KBM-7 (cell line): ENCODE measurements around the gene TM4SF18.
"Not testable (repeated sequence)": the region's sequence is repeated elsewhere in the genome, so short reads cannot be mapped to it uniquely, and the experiment has no call there.

Source experiments
- DNase-seq: peaks from one replicate; pipeline ENCODE4 v3.0.0-alpha.2; 2015
- in situ Hi-C: fragments of 300-500 bp; cut with MboI; formaldehyde crosslinking; loops from 2 replicates; pipeline ENCODE4 v1.14.3; 2020; ENCODE audit warnings: low sequenced_read_pairs, low pct_unique_long_range_greater_than_20kb, mixed read lengths

The TM4SF18 gene, protein sequence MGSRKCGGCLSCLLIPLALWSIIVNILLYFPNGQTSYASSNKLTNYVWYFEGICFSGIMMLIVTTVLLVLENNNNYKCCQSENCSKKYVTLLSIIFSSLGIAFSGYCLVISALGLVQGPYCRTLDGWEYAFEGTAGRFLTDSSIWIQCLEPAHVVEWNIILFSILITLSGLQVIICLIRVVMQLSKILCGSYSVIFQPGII

DNA sequence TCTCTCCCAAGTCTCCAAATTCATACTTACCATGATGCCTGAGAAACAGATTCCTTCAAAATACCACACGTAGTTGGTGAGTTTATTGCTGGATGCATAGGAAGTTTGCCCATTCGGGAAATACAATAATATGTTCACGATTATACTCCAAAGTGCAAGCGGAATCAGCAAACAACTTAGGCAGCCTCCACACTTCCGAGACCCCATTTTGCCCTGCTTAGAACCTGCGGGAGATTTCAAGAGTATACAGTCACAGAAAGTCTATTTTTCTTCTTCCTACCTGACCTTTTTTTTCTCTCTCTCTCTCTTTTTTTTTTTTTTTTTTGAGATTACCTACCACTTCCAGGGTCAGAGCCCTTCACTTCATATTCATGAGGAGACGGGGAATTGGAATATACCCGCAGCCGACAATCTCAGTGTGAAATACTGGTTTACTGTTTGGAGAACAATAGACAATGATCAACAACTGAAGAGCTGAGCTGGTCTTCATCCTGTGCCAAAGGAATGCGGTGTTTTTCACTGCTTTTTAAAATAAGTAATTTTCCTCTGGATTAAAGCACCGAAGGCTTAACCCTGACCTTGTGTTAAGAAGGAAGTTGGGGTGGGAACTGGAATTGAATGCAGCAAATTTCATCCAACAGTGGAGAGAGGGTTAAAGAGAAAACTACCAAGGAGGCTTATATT is at the start of gene TM4SF18:
TM4SF18 (minus strand) TSS at position 461 of the 684 bp plus-strand sequence; CDS start at position 207, 254 bp downstream.
- in situ Hi-C loops, result no loop called here
- DNase-seq, result no peak

DNA sequence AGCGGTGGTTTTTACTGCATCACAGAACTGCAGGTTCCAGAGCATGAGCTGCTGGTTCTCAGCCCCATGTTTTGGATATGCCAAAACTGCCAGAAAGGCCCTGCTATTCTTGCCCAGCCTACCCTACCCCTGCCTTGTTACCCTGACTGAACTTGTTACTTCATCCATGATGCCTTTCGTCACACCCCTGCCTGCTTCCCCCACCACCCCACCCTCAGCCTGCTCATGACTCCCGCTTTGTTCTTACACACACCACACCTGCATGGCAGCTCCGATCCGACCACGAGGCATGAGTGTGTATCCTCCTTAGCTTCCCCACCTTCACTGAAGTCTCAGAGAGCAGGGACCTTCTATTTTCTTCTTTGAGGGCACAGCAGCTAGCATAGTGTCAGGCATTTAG is 49.1 kb upstream of the TM4SF18 start:
- in situ Hi-C loops, result no loop called here

DNA sequence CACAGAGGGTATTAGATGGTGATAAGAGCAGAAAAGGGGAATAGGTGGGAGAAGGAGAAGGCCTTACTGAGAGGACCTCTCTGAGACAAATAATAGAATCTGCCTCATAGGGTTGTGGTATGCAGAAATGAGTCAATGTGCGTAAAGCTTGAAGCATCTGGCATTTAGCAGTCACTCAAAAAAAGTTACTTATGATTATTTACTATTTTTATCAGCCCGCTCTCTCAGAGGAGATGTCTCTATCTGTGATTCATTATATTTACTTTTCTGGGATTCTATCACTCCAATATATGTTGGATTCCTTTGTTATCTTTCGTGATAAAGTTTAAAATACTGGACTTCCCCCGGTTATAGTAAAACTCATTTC is 48.6 kb upstream of the TM4SF18 start:
- in situ Hi-C loops, result no loop called here
- no peak for DNase-seq

More for the DNA sequence above, 49.1 kb upstream of the TM4SF18 start:
- no peak for DNase-seq

DNA sequence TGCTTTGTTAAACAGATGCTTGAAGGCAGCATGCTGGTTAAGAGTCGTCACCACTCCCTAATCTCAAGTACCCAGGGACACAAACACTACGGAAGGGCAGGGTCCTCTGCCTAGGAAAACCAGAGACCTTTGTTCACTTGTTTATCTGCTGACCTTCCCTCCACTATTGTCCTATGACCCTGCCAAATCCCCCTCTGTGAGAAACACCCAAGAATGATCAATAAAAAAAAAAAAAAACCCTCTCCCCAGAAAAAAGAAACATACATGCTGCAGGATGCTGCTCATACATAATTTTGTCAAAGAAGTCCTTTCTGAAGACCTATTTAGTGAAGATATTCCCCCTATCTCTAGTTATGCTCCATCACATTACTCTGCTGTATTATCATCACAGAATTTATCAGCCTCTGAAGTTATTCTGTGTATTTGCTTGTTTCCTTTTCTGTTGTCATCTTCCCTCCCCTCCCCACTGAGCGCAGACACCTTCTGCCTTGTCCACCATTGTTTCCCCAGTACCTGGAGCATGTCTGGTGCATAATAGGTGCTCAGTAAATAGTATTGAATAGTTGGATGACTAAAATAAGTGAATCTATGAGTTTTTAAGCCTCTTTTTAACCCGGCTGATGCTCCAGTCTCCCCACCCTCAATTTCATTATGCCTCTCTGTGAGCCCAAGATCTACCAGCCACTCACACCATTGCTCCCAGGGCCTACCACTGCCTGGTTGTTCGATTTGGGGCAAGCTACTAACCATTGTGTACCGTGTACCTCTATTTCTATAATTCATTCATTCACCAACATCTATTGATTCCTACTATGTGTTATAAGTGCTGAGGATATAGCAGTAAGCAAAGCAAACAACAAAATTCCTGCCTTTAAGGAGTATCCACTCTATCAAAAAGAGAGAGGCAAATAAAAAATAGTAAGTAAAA is 48.0 kb upstream of the TM4SF18 start:
- in situ Hi-C loops, result no loop called here
- DNase-seq, result no peak

DNA sequence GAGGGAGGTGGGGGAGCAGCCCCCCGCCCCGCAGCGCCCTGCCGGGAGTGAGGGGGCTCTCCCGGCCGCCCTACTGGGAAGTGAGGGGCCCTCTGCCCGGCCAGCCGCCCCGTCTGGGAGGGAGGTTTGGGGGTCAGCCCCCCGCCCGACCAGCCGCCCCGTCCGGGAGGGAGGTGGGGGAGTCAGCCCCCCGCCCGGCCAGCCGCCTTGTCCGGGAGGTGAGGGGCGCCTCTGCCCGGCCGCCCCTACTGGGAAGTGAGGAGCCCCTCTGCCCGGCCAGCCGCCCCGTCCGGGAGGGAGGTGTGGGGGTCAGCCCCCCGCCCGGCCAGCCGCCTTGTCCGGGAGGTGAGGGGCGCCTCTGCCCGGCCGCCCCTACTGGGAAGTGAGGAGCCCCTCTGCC is 46.8 kb upstream of the TM4SF18 start:
- in situ Hi-C loops, DNase-seq: not testable (repeated sequence)

DNA sequence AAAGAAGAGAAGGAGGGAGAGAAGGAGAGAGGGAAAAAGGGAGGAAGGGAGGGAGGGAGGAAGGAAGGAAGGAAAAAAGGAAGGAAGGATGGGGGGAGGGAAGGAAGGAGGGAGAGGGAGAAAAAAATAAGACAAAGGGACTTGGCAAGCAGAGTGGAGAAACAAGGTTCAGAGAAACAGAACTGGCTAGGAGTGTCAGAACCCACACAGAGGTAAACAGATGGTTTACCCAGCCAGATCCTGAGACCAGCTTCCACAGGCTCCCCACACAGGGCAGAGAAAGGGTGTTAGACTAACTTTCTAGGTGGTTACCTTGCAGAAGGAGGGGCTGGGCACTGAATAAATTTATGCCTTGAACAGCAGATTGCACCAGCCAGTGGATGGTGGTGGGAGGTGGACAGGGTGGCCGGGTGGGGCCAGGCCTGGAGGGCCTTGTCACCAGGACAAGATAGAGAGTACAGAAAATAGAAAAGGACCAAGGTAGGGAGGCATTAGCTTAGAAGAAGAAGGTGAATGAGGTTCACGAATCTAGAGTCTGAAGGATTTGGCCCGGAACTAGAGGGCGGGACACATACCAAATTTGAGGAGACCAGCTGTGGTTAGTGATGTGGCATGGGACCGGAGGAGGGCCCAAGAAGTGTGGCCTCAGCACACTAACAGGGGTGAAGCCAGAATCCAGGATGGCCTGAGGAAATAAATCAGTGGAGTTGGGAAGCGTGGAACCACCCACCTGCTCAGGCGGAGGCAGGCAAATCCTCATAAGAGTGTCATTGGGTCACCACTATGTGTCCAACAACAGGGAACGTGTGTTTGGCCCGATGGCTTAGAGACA is 45.3 kb upstream of the TM4SF18 start:
- DNase-seq, result no peak
- in situ Hi-C loops, result no loop called here

DNA sequence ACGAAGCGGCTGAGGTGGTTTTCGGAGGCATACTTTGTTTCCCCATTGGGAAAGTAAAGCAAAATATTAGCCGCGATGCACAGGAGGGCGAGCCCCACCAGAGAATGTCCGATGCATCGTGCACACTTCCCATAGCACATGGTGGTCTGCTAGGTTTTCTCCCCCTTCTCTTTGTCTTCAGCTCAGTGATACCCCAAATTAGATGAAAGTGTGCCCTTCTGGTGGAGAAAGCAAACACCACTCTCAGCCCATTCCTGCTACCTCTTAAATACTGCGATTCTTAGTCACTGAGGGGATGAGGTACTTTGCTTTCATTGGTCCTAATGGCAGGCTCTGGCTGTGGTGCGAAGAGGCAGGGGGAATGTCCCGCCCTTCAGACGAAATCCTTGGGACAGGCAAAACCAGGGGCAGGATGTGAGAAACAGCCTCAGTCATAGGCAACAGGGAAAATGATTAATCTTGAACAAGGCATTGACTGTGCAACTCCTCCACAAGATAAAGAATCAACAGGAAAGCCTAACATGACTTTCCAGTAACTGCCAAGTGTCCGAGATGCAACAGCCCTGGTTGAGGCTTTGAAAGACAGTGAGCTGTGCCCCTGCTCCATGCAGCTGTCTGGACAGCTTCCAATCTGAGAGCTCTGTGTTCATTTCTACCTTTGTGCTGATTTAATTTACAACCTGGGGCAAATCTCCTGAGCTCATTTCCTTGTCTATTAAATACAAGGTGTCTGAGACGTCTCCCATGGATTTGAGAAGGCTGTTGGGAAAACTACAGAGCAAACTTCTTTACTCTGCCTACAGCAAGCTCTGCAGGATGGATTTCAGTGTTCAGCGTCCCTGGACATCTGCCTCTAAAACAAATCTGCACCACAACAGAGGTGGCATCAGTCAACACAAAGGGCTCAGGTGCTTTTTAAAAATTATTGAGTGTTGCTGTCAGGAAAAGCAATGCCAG is 44.2 kb upstream of the TM4SF18 start, which contains the start of gene TM4SF1:
TM4SF1 (minus strand) TSS at position 242 of the 957 bp plus-strand sequence; CDS start at position 140, 102 bp downstream.
- no peak for DNase-seq
- in situ Hi-C loops, result no loop called here

DNA sequence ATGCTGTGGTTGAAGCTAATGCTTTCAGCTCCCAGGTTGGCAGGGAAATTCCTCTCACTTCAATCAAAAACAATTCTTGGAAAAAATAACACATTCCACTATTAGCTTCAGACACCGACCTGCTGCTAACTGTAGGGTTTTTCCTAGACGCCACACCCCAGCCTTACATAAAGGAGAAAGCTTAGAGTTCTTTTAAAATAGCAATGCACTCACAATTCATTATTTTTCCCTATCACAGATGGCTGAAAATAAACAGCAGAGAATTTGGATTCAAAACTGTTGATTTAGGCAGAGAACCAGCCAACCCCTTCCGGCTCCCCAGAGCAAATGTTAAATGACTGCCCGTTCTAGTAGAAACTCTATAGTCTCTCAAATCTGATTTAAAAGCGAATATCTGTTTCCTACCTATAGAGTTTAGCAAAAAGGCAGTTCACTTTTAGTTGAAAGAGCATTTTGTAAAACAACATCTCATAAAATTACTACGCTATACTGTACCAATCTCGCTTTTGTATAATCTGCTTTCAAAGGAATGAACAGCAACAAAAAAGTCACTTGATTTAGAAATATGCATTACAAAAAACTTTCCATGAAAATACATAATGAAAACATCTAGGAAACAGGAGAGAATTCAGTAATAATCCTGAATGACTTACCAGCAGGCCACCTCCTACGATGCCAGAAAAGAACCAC is 43.4 kb upstream of the TM4SF18 start:
- in situ Hi-C loops, result no loop called here
- no peak for DNase-seq

DNA sequence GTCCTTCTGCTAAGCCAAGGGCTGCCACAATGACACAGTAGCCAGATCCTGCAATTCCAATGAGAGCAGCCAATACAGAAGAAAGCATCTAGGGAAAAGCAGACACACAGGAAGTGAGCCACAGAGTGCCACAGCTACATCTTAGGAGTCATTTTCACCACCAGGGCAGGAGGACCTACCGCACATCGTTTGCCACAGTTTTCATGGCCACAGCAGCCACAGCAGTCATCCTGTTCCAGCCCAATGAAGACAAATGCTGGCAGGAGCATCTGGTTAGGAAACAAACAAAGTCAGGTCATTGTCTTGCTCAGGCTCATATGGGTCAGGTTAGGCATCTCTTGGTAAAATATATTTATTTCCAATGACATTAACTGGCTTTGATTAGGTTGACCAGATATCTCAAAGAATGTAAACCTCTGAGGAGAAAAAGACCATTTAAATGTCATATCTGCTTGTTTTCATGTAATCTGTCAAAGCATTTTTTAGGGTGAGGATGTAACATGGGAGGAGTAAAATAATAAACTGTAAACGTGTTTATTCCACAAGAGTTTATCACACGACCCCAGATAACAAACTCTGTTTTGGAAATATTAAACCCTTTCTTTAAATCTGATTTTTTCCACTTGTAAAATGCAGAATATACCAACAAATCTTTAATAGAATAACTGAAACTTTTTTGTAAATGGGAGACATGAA is 42.2 kb upstream of the TM4SF18 start:
- in situ Hi-C loops, result no loop called here

DNA sequence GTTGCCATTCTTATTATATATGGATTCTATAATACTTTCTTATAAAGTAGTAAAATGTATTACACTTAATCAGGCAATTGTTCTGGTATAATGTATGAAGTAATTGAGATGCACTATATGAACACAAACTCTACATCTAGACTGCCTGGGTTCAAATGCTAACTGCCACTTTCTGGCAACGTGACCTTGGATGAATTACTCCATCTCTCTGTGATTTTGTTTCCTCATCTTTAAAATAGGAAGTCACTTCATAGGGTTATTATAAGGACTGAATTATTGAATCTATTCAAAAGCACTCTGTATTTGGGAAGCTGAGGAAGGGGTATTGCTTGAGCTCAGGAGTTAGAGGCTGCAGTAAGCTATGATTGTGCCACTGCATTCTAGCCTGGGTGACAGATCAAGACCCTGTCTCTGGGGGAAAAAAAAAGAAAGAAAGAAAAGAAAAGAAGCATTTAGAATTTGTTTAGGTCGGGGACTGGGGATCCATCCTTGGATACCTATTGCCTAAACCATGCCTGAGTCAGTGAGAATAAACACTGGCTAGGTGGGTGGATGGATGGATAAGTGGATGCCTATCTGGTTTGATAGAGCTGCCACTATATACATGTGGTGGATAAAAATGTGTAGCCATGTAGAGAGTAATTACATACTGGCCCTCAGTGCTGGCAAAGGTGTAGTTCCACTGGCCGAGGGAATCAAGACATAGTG is 41.5 kb upstream of the TM4SF18 start:
- no peak for DNase-seq
- in situ Hi-C loops, result no loop called here

More for the DNA sequence above, 42.2 kb upstream of the TM4SF18 start:
- DNase-seq, result no peak

DNA sequence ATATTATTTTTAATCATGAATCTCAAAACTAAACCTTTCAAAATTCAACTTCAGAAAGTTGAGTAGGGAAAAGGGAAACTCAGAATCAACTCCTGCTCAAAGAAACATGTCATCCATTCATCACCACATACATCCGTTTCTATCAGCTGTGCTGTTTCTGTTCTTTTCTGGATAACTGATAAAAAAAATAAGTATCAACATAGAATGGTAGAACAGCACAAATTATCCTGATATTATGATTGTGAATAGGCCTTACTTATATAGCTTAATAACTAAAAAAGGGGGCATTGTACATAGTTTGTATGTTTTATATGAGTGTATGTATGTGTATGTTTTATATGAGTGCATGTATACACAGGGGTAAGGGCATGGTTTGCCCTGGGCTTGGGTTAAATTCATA is 41.0 kb upstream of the TM4SF18 start:
- in situ Hi-C loops, result no loop called here
- DNase-seq, result no peak

DNA sequence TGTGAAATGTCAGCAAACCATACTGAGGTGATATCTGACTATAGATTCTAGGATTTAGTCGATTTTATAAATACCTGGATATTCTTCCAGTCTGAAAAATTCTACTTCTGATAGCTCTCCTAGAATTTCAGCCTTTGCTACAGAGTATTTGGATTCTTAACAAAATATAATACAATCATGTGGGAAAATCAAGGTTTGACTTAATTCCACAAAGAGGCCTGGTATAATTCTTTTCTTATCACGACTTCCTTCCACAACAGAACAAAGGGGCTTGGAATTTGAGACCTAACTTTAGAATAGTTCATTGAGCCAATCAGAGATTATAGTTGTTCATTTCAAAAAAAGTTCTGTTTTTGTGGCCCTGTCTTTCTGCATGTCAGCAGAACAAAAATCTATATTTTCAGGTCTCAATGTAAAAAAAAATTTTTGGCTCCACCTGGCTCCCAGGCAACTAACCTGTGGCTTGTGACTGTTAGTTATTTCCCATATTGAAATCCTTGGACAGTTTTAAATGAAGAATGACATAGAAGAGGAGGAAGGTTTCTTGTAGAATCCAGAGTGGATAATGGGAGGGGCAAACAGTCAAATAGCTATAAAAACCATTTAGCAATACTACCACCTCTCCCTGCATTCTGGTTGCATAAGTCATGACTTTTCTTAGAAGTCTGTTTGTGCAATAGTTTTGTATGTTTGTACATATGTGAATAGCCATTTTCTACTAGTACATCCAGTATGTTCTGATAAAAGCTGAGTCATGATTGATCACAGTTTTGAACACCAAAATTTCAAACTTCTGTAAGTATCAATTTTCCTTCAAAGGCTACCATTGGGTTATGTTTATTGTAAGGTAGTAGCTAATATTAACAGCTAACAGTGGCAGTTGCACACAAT is 40.0 kb upstream of the TM4SF18 start:
- in situ Hi-C loops, result no loop called here
- DNase-seq, result no peak

DNA sequence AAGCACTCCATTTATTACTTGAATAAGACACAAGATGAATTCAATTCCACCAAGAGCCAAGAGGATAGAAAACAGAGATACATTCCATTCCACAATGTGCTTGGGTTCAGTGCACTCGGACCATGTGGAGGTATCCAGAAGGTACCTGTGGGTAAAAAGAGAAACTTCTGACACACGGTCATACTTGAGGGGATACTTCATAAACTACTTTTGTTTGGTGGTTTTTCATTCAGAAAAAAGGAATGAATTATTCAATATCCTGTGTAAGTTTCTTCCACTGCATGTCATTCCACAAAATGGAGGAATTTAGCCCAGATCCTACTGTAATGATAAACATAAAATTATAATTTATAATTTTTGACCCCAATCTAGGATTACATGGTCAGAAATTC is 38.3 kb upstream of the TM4SF18 start:
- in situ Hi-C loops, result no loop called here

DNA sequence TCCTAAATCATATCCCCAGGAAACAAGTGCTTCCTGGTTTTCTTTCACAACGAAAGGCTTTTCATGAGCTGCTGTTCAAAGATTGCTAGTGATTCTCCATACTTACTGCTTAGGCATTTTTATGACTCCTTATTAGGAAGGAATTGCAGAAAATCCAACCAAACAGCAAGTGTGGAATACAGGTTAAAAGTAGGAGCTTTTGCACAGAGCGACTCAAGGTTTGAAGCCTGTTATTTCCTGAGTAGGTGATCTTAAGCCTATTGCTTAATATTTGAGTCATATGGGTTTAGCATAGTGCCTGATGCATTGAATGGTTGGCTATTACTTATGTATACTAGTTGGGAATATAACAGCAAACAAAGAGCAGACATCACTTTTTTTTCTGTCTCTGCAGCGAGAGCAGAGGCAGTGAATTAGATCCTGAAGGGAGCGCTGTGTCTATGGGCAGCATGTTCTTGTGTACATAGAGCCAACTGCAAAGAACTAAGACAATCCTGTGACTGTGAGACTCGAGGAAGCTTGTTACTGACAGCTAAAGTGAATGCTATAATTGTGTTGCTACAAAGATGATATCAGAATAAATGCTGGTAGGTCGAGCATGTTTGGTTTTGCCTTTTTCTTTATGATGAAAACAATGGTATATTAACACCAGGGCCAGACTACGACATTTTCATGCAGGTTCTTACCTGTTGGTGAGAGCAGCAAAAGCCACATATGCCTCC is 37.7 kb upstream of the TM4SF18 start:
- peak; percentile 8 for DNase-seq

More for the DNA sequence above, 38.3 kb upstream of the TM4SF18 start:
- no peak for DNase-seq

More for the DNA sequence above, 37.7 kb upstream of the TM4SF18 start:
- in situ Hi-C loops, result no loop called here
